NK-92 treated with Interleukin-12 subunit alpha and Interleukin-12 subunit beta, amount 100 ng/mL, for 24 hours (cell line): ENCODE measurements around the gene LRRIQ4.

ENCODE experiments used
- DNase-seq: peaks from one replicate; lab custom pipeline; 2025; lab: John Stamatoyannopoulos, UW

The LRRIQ4 gene

DNA sequence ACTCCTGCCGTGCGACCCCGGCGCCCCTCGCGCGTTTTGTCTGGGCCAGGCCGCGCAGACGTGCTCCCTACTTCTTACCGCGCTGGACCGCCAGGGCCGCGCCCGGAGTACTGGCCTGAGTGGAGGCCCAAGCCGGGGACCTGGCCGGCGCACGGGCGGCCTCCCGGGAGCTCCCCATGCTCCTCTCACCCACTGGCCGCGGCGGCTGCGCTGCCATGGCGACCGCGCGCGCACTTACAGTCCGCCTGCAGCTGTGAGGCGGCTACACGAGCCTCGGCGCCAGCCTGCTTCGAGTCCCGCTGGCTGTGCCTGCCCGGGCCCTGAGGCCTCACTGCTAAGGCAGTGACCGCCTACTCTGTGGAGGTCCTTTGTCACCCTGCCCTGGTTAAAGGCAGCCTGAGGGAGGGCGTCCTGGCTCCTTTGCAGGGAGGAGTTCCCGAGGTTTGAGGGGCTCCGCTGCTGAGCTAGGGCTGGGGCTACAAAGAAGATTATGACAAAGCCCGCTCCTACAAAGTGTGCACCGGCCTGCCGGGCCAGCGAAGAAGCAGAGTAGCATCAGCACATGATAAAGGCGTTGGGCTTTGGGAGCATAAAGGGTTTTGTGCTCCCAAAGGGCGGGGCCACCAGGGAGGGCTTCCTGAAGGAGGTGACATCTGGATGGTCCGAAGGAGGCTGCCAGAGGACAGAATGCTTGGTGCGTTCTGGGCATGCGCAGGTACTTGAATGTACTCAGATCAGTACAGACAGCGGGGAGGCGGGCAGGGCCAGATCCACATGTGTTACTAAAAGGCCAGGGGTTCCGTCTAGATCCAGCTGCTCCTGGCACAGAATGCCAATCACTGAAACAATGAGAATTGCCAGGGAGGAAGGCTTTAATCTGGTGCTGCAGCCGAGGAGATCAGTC is at the start of gene LRRIQ4, which contains the start of gene LRRC34:
Gene LRRIQ4 (plus strand): TSS at position 539 of the 904 bp plus-strand sequence. CDS start 9,052 bp downstream, outside the sequence.
Gene LRRC34 (minus strand): TSS at position 573 of the 904 bp plus-strand sequence. CDS start 356 bp downstream, at position 217.
- peak; percentile 74 for DNase-seq

DNA sequence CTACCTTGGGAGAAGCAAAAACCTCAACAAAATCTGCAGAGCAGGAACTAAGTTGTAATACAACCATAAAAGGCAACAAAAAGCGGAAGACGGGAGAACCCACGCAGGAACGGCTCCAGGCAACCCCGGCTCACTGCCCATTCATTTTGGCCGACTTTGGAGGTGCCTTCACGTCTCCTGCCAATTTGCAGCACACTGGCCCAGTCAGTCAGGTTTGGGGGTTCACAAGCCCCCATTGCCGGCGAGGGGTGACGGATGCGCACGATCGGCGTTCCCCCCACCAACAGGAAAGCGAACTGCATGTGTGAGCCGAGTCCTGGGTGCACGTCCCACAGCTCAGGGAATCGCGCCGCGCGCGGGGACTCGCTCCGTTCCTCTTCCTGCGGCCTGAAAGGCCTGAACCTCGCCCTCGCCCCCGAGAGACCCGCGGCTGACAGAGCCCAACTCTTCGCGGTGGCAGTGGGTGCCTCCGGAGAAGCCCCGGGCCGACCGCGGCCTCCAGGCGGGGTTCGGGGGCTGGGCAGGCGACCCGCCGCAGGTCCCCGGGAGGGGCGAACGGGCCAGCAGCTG is 48.3 kb upstream of the LRRIQ4 start:
- peak; percentile 60 for DNase-seq

DNA sequence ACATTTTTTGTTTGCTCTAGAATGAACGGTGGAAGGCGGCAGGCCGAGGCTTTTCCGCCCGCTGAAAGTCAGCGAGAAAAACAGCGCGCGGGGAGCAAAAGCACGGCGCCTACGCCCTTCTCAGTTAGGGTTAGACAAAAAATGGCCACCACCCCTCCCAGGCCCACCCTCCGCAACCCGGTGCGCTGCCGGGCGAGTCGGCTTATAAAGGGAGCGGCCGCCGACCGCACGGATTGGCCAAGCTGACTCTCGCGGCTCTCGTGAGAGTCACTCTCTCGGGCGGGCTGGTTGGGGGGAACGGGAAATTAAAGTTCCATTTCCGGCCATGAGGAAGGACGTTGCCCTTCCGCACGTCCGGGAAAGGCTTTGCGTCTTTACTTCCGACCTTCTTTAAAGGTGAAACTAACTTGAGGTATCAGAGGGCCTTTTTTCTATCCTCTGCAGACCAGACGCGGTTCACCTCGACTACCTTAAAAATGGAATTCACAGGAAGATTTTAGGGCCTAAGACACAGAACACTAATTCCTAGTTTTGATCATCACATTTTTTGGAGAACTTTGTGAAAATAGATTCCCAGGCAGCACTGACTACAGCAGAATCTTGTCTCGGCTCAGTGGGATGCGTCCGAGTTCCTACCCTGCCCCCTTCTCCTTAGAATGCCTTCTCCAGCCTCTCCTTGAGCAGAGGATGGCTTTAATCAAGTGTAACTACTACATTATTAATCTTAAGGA is 47.6 kb upstream of the LRRIQ4 start, which contains the start of gene TERC:
Gene TERC (minus strand): TSS at position 179 of the 731 bp plus-strand sequence.
- peak; percentile 93 for DNase-seq

DNA sequence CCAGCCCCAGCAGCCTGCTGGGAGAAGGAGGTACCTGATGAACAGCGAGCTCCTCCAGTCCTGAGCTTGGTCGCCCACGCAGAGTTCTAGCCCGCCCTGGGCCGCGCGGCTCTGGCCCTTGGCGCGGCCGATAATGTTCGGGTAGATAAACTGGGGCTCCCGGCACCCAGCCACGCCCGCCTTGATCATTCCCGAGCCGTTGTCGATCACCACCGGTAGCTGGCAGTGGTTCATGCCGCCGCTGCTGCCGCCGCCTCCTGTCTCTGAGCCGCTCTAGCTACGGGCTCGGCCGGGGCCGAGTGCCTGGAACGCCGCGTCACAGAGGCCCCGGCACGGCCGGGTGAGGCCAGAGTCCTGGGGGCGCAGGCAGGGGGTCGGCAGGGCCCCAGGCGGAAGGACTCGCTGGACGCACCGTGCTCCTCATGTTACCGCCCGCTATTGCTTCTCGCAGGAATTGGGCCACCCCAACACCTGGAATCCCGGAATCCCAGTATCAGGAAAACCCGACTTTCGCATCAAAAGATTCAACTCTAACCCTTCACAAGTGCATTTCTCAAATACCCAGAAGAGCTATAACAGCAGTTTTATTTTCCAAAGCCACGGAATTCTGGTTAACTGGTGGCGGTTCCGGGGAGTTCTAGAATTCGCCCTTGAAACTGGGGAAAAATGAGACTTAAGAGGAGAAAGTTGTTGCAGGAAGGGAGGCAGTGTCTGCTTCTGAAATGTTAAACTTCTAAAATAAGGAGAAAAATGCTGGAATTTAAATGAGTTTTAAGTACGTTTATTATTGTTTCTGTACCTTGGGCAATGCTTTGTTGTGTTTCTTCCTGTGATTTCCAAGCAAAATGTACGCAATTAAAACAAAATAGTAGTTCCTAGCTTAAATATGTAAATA is 43.1 kb upstream of the LRRIQ4 start, which contains the start of gene ACTRT3:
Gene ACTRT3 (minus strand): TSS at position 275 of the 895 bp plus-strand sequence. CDS start 41 bp downstream, at position 234.
- DNase-seq, result no peak

DNA sequence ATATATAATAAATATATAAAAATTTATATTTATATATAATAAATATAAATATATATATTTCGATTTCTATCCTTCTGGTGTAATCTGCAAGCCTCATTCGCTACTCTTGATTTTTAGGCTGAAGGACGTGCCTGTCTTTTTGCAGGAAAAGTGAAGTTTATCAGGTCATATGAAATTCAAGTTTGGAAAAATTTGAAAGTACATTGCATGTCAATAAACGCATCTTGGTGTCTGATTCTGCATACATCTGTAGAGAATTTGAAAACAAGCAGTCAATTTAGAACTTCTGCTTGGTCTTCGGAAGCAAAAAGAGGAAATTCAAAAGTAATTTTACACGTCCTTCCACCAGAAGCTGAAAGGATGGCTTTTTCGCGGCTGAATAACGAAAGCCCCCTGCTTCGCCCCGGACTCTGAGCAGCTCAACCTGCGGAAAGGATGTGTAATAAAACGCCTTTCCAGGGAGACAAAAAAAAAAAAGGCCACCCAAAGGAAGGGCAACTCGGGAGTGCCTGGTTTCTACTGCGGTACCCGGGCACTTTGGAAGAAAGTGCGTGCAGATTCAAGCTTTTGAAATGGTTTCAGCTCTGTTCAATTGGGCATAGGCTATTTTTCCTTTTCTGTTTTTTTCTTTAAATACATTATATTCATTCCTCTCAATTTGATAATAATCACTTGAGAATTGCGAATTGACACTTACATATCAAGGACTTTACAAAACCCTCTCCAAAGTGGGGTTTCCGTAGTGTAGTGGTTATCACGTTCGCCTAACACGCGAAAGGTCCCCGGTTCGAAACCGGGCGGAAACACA is 41.0 kb upstream of the LRRIQ4 start:
- DNase-seq, result peak; percentile 35

DNA sequence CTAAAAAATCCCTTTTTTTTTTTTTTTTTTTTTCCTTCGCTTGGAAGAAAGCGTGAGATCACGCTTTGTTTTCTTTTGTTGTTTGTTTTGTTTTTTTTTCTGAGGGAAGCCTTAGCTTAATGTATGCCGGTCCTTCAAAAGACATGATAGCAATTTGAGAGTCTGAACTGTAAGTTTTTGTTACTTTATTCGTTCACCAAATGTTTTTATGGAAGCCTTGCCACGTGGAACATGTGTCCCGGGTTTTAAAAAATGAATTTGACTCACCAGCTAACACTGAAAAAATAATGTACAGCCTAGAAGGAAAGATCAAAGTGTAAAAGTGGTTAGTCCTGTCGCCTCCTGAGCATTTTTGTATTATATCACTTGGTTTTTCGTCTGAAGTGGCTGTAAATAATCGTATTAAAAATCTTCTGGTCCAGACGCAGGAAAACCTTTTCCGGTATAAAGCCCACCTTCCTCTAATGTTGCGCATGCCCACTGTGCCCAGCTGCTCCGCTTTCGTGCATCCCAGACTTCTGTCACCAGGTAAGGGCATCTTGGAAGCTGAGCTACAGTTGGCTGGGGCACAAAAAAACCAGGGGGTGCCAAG is 40.3 kb upstream of the LRRIQ4 start:
- peak; percentile 80 for DNase-seq

DNA sequence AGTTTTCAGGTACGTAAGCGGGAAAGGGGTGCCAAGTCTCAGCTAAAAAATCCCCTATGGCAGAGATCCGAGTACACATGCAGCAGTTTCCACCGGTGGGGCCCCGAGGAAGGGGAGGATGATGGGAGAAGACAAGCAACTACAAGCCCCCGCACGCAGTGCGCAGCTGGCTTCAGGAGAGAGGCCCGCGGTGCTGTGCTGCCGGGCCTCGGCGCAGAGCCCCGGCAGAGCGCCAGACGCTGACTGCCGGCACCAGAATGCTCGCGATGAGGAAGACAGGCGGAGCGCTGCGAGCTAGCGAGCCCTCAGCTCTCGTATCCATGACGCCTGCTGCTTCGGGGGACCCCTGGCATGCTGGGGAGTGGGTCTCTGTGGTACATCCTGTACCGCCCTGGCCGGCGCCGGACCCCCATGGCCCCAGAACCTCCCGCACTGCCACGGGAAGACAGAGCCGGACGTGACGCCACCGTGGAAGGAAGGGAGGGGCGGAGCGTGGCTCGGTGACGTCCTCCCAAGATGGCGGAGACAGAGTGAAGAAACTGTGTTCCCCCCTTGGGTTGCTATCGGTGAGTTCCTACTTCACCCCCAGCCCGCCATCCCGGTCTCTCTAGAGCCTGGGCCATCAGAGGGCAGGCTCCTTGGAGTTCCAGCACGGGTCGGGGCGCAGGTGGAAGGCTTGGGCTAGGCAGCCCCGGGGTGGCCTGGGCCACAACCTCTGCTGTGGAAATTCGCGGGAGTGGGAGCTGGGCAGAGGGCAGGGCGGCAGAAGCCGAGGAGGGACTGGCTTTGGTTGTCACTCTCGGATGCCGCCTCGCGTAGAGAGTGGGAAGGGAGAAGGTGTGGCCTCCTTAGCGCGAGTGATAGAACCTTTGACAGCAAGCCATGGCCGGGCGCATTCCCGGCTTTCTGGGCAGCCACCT is 39.5 kb upstream of the LRRIQ4 start, which contains the start of gene MYNN:
Gene MYNN (plus strand): TSS at position 500 of the 920 bp plus-strand sequence. CDS start 900 bp downstream, outside the sequence.
- peak; percentile 89 for DNase-seq

DNA sequence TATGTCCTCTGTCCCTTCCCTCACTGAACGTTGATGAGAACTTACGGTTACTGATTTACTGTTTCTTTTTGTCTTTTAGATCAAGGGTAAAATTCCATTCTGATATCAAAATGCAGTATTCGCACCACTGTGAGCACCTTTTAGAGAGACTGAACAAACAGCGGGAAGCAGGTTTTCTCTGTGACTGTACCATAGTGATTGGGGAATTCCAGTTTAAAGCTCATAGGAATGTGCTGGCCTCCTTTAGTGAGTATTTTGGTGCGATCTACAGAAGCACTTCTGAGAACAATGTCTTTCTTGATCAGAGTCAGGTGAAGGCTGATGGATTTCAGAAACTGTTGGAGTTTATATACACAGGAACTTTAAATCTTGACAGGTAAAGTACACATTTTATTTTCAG is 38.5 kb upstream of the LRRIQ4 start:
- DNase-seq, result no peak

DNA sequence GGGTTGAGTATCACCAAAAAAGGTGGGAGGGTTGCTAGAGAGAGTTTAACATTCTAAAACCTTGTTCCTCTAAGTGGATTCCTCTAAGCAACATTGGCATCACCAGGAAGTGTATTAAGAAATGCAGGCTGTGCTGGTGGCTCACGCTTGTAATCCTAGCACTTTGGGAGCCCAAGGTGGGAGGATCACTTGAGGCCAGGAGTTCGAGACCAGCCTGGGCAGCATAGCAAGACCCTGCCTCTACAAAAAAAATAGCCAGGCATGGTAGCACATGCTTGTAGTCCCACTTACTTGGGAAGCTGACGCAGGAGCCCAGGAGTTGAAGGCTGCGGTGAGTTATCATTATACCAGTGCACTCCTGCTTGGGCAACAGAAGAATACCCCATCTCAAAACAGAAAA is 34.8 kb upstream of the LRRIQ4 start:
- DNase-seq, result no peak

DNA sequence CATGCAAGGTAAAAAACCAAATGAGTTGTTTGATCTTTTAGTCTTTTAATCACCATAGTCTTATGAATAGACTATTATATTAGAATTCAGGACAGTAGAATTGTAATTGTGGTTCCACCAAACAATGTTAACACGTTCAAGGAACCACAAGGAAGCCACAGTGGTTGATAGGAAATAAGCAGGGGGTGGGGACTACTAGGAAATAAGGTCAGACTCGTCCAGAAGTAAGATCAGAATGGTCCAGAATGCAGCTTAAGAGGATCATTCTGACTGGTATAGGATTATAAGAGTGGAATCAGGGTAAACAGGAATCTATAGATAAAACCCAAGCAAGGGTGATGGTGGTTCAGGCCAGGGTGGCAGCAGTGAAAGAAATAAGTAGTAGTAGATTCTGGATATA is 31.9 kb upstream of the LRRIQ4 start:
- DNase-seq, result no peak

DNA sequence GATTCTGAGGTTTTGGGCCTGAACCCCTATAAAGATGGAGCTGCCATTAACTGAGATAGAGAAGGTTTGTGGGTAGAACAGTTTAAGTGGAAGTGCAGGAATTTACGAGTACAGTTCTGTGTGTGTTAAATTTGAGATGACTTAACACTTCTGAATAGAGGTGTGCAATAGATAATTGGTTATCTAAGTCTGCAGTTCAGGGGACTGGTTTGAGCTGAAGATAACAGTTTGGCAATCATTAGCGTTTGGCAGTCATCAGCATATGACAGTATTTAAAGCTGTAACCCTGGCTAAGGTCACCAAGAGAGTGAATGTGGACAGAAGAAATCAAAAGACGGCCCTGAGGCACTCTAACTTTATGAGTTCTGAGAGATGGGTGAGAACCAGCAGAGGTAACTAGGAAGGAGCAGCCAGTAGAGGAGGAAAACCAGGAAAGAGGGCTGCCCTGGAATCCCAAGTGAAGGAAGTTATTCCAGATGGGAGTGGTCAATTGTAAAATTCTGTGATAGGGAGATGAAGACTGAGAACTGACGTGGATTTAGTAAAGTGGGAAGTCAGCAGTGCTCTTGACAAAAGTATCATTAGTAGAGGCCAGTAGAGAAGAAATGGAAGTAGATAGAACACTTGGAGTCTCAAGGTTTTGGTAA is 31.3 kb upstream of the LRRIQ4 start:
- DNase-seq, result no peak

DNA sequence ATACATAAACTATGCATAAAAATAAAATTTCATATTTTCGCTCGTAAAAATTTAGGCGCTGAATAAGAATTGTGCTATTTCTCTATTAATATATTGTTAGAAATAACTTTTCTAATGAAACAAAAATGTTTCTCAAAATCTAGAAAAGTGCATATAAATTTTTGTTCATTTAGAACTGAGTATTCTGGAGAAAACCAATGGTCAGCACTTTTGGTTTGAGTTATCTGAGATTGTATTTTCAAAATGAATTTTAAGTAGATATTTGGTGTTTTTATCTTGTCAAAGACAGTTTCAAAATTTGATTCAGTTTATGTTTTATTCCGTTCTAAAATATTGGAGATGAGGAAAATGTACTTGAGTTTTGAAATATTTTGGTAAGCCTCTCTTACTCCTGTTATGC is 25.6 kb upstream of the LRRIQ4 start:
- DNase-seq, result no peak

DNA sequence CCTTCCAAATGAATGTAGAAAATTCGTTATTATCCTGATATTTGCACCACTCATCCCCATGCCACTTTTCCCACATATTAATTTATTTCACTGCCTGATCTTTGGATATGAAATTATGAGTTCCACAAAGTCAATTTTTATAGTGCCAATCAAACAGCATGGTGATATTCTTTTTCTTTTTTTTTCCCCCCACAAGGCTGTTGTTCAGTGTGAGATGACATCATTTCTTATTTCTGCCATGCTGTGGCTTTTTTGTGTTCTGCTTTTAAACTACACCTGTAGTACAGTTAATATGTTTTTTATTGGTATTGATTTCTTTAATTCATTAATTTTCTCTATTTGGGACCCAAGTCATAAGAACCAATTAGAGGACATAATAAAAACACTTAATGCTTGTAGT is 24.9 kb upstream of the LRRIQ4 start:
- no peak for DNase-seq

DNA sequence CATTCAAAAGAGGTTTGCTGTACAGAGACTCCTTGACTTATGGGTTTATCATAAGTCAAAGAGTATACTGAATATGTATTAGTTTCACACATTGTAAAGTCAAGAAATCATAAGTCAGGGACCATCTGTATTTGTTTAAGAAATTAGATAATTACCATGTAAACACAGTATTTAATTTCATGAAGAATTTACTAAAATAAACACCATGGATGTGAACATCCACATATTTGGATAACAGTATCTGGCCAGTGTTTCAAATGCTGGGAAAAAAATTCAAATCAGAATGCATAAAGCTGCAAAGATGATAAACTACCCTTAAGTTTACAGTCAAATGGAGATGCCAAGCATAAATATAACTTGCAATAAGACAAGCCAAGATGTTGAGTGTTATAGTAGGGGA is 22.5 kb upstream of the LRRIQ4 start:
- no peak for DNase-seq

DNA sequence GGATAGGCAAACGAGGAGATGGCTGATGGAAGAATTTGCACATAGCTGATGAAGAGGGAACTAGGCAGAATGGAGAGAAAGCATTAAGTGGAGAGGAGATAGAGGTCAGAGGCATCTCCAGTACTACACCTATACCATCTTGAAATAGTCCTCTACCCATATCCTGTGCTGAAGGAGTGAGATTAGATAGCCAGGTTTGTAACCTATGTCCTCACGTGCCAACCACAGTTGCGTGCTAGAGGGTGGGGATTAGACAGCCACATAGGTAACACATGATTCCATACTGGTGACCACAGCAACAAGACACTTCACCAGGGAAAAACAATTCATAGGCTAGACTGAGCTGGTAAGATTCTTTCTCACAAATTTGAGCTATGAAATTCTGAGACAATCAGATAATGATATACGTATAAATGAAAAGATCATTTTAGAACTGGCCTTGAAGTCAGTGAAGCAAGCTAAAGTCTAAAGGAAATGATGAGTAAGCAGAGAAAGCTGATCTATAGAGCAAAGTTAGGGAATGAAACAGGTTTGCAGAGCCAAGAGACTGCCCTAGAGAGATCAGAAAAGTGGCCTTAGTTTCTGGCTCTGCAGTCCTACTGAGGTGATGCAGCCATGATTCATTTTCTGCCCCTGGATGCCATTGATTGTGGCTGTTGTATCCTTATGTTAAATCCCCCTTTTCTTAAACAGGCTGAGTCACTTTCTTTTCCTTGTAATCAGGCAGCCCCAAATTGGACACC is 21.8 kb upstream of the LRRIQ4 start:
- DNase-seq, result no peak

DNA sequence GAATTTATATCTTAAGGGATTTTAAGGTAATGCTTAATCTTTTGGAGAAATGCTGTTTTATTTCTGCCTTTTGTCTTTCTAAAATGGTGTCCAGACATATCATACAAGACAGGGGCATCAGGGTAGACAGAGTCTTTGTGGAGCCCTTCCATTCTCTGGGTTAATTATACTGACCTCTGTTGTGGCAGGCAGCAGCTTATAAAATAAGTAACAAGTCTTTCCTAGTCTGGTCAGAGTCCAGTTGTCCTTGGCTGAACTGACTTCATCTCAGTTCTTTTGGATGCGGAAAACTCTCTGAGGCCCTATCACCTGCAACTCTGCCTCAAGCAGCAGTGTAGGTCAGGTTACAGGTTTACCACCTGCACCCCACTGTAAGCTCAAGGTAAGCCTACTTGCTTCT is 20.3 kb upstream of the LRRIQ4 start:
- no peak for DNase-seq

DNA sequence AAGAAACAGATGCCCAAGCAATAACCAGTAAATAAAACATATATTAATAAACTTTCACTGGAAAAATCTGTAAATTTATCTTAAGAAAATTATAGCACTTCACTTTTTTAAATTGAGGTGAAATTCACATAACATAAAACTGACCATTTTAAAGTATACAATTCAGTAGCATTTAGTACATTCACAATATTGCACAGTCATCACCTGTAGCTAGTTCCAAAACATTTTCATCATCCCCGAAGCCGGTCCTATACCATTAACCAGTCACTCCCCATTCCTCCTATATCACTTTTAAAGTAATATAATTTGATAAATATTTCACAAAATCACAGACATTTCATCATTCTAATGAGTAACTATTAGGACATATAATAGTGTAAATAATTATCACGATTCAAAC is 8.0 kb upstream of the LRRIQ4 start:
- DNase-seq, result no peak
